ENCODE data around the gene TMOD2.

- no peak for TF ChIP-seq CTCF (conservative IDR thresholded peaks at IDR 0.05)
- TF ChIP-seq ZFX (IDR thresholded peaks at IDR 0.05), result no peak
Observed at GRCh38 chr15:51844747-51845426, 93.5 kb downstream of the TMOD2 start.

Data from C4-2B (cell line).